Breast epithelium (tissue), 4 donors: ENCODE results near the gene ELANE. TPM values are rescaled to one million over a fixed set of nuclear protein-coding genes. Genes with fewer than 3 reads are reported as not detected.
"Not testable (repeated sequence)": the region's sequence is repeated elsewhere in the genome, so short reads cannot be mapped to it uniquely, and the experiment has no call there.

Experiments
- DNase-seq, 2 donors: peaks; one replicate each; pipeline ENCODE4 v3.0.0-alpha.2; 2019; ENCODE audit warnings: low spot score in 2 of 2
- H3K27ac ChIP-seq, 2 donors: fragments of 200-600 bp; sonication (generic) in 1 of 2; one replicate each; pipeline ENCODE4 v1.5.1; 2016 to 2019; ENCODE audit warnings: mild to moderate bottlenecking in 1 of 2
- H3K27me3 ChIP-seq, 2 donors: fragments of 200-600 bp; sonication (generic) in 1 of 2; one replicate each; pipeline versions ENCODE4 v1.5.1 to v1.6.0; 2017 to 2019; ENCODE audit warnings: control low read depth in 1 of 2, mild to moderate bottlenecking in 1 of 2
- H3K36me3 ChIP-seq: fragments of 200-600 bp; one replicate; pipeline ENCODE4 v1.5.1; 2019
- H3K4me1 ChIP-seq, 2 donors: fragments of 200-600 bp; sonication (generic); one replicate each; pipeline ENCODE4 v1.5.1; 2016 to 2019; ENCODE audit warnings: control low read depth in 1 of 2
- H3K4me3 ChIP-seq, 3 donors: fragments of 200-600 bp; sonication (generic); 1 replicate in 2 of 3; 2 replicates in 1 of 3; pipeline ENCODE4 v1.5.1; 2016 to 2019; ENCODE audit warnings: mild to moderate bottlenecking in 3 of 3, moderate library complexity in 2 of 3
- H3K9me3 ChIP-seq, 2 donors: fragments of 200-600 bp; sonication (generic) in 1 of 2; one replicate each; pipeline ENCODE4 v1.5.1; 2016 to 2019; ENCODE audit warnings: control low read depth in 1 of 2
- POLR2A ChIP-seq: fragments of 450-650 bp; IDR thresholded peaks from one replicate; pipeline ENCODE4 v1.6.1; 2016; ENCODE audit warnings: antibody characterized with exemption, mild to moderate bottlenecking, moderate library complexity
- POLR2AphosphoS5 ChIP-seq, 3 donors: sonication (generic); formaldehyde crosslinking; IDR thresholded peaks; one replicate each; pipeline ENCODE4 v1.6.1; 2017; ENCODE audit warnings: antibody characterized with exemption in 3 of 3
- intact Hi-C: fragments of 100-400 bp; cut with DNase I; formaldehyde crosslinking; loops from one replicate; pipeline ENCODE4 v1.15.1; 2023; ENCODE audit warnings: low total_unique reads
- total RNA-seq, 3 donors: library from RNA; depleted of rRNA; stranded (reverse); fragments of >200 nt; gene quantifications; one replicate each; pipeline ENCODE4 v1.1.0, GENCODE V29; 2016
- TF ChIP-seq, protein P1 (sequence below), 3 donors: fragments of 450-650 bp; IDR thresholded peaks; one replicate each; pipeline ENCODE4 v1.5.1; 2016 to 2017; ENCODE audit warnings: antibody characterized with exemption in 3 of 3, mild to moderate bottlenecking in 3 of 3, moderate library complexity in 3 of 3

ELANE gene
- total RNA-seq, 3 donors from 2014 or later = 0.98 to 5.0 (median 1.0) TPM

DNA sequence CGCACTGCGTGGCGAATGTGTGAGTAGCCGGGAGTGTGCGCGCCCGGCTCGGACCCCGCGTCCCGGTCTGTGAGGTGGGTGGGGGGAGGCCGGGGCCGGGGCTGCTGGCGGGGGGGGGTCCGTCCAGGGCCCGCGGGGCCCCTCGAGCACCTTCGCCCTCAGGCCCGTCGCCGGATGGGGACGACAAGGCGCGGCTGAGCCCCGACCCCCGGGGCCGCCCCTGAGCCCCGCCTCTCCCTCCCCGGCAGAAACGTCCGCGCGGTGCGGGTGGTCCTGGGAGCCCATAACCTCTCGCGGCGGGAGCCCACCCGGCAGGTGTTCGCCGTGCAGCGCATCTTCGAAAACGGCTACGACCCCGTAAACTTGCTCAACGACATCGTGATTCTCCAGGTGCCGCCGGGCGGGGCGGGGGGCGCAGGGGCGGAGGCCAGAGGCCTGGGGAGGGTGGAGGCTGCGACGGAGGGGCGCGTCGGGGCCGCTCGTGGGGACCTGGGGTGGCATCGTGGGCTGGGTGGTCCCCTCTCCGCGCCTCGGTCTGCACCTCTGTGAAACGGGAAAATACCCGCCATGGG, 997 bp downstream of the ELANE start:
- H3K4me1 ChIP-seq = no peaks in the 10 kb centered on the region
- TF ChIP-seq POLR2A = no peak
- no peak for TF ChIP-seq POLR2AphosphoS5 (IDR thresholded peaks at IDR 0.05)
- TF ChIP-seq, protein P1, sequence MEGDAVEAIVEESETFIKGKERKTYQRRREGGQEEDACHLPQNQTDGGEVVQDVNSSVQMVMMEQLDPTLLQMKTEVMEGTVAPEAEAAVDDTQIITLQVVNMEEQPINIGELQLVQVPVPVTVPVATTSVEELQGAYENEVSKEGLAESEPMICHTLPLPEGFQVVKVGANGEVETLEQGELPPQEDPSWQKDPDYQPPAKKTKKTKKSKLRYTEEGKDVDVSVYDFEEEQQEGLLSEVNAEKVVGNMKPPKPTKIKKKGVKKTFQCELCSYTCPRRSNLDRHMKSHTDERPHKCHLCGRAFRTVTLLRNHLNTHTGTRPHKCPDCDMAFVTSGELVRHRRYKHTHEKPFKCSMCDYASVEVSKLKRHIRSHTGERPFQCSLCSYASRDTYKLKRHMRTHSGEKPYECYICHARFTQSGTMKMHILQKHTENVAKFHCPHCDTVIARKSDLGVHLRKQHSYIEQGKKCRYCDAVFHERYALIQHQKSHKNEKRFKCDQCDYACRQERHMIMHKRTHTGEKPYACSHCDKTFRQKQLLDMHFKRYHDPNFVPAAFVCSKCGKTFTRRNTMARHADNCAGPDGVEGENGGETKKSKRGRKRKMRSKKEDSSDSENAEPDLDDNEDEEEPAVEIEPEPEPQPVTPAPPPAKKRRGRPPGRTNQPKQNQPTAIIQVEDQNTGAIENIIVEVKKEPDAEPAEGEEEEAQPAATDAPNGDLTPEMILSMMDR (IDR thresholded peaks at IDR 0.05) = no peak
- no peaks in the 10 kb centered on the region for H3K36me3 ChIP-seq
- H3K27ac ChIP-seq = no peak overlapping the region
- peak overlapping the region in 1 of 3 donors; percentile 35 for H3K4me3 ChIP-seq
- DNase-seq = no peak
- intact Hi-C loops = no loop called here
- peaks cover 6 to 21% of the 10 kb centered on the region in 2 donors for H3K27me3 ChIP-seq
- no peaks in the 10 kb centered on the region for H3K9me3 ChIP-seq

DNA sequence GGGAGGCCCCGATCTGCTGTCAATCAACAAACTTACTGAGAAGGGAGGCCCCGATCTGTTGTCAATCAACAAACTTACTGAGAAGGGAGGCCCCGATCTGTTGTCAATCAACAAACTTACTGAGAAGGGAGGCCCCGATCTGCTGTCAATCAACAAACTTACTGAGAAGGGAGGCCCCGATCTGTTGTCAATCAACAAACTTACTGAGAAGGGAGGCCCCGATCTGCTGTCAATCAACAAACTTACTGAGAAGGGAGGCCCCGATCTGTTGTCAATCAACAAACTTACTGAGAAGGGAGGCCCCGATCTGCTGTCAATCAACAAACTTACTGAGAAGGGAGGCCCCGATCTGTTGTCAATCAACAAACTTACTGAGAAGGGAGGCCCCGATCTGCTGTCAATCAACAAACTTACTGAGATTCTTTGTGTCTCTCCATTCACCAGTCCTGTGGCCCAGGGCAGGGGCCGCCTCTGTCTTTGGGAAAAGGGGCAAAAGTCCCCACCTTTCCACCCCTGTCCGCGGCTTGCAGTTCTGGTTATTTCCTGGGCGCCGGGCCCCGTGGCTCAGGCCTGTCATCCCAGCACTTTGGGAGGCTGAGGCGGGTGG, 1.6 kb downstream of the ELANE start:
- H3K4me1 ChIP-seq, H3K27ac ChIP-seq, H3K4me3 ChIP-seq, intact Hi-C loops, DNase-seq, H3K9me3 ChIP-seq, H3K36me3 ChIP-seq: not testable (repeated sequence)
- peaks cover 6 to 21% of the 10 kb centered on the region in 2 donors for H3K27me3 ChIP-seq

DNA sequence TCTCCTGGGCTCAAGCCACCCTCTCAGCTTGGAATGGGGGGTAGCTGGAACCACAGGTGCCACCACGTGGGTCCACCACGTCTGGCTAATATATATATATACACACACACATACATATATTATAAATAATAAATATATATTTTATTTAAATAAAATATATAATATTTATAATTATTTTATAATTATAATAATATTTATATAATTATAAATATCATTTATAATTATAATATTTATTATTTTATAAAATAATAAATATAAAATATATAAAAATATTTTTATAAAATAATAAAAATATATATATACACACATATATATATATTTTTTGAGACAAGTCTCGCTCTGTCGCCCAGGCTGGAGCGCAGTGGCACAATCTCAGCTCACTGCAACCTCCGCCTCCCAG, 2.4 kb downstream of the ELANE start:
- TF ChIP-seq POLR2A = no peak
- TF ChIP-seq, protein P1 (IDR thresholded peaks at IDR 0.05) = no peak
- no peak for TF ChIP-seq POLR2AphosphoS5 (IDR thresholded peaks at IDR 0.05)
- intact Hi-C loops = no loop called here
- H3K27me3 ChIP-seq = peaks cover 6 to 21% of the 10 kb centered on the region in 2 donors
- no peak overlapping the region for H3K27ac ChIP-seq
- no peak for DNase-seq
- no peaks in the 10 kb centered on the region for H3K4me1 ChIP-seq
- H3K4me3 ChIP-seq = no peak overlapping the region
- H3K9me3 ChIP-seq = no peaks in the 10 kb centered on the region
- no peaks in the 10 kb centered on the region for H3K36me3 ChIP-seq

DNA sequence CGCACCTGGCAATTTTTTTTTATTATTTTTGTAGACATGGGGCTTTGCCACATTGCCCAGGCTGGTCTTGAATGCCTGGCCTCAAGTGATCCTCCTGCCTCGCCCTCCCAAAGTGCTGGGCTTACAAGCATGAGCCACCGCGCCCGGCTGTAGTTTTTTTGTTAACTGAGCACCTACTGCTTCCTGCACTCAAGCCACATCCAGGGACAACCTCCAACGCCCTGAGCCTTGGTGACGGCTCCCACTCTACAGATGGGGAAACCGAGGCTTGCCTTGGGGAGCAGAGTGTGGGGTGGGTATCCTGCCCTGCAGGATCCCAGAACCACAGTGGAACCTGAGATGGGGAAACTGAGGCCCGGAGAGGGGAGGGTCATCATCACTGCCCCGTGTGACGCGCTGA, 3.0 kb downstream of the ELANE start:
- TF ChIP-seq, protein P1 (IDR thresholded peaks at IDR 0.05) = no peak
- TF ChIP-seq POLR2AphosphoS5 (IDR thresholded peaks at IDR 0.05) = no peak
- no peak for TF ChIP-seq POLR2A
- Histone ChIP-seq H3K27ac (no peak overlapping the region), H3K4me3 (no peak overlapping the region), H3K27me3 (peaks cover 6 to 21% of the 10 kb centered on the region in 2 donors), H3K36me3 (no peaks in the 10 kb centered on the region), H3K4me1 (peaks cover 0 to 2% of the 10 kb centered on the region in 2 donors), H3K9me3 (no peaks in the 10 kb centered on the region)
- intact Hi-C loops = loop anchor here (5.0 kb wide), 2 partner anchors 62 to 127 kb away; partner anchors contain the start of genes KISS1R and WDR18
- no peak for DNase-seq

DNA sequence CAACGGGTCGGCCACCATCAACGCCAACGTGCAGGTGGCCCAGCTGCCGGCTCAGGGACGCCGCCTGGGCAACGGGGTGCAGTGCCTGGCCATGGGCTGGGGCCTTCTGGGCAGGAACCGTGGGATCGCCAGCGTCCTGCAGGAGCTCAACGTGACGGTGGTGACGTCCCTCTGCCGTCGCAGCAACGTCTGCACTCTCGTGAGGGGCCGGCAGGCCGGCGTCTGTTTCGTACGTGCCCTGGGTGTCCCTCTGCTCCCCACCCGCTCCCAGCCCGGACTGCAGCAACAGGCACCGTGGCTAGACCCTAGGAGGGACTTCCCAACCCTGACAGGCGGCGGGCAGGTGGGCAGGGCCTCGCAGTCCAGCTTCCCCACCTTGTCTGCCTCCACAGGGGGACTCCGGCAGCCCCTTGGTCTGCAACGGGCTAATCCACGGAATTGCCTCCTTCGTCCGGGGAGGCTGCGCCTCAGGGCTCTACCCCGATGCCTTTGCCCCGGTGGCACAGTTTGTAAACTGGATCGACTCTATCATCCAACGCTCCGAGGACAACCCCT, 3.5 kb downstream of the ELANE start:
- intact Hi-C loops = loop anchor here (5.0 kb wide), 2 partner anchors 62 to 127 kb away; partner anchors contain the start of genes KISS1R and WDR18
- DNase-seq = no peak
- Histone ChIP-seq H3K4me1 (peaks cover 0 to 7% of the 10 kb centered on the region in 2 donors), H3K27ac (no peak overlapping the region), H3K36me3 (no peaks in the 10 kb centered on the region), H3K4me3 (no peak overlapping the region), H3K9me3 (no peaks in the 10 kb centered on the region), H3K27me3 (peaks cover 9 to 21% of the 10 kb centered on the region in 2 donors)
- TF ChIP-seq POLR2A (no peak), POLR2AphosphoS5 (IDR thresholded peaks at IDR 0.05) (no peak)
- TF ChIP-seq, protein P1 (IDR thresholded peaks at IDR 0.05) = no peak
